HPDE6-E6E7 (cell line): ENCODE data around the gene RNF138.
"Not testable (repeated sequence)": the region's sequence is repeated elsewhere in the genome, so short reads cannot be mapped to it uniquely, and the experiment has no call there.

Source experiments
- DNase-seq: peaks from one replicate; pipeline ENCODE4 v3.0.0; 2011; ENCODE audit warnings: missing footprints; ENCODE audit errors: extremely low spot score

The RNF138 gene

DNA sequence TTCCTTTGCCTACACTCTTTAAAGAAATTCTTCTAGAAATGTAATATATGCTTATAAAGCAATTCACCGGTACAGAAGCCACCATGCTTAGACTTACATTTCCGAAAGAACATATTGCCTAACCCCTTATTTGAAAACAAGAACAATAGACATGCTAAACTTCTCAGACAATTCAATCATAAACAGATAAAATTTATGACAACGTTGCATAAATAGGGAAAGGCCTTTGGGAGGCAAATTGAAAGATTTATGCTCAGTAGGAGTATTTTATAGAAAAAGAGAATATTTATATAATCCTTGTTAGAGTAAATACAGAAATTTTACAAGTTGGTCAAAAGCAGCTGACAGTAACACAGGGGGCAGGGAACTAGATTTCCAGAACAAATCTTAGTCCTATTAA lies 82.0 kb downstream of the RNF138 start:
- no peak for DNase-seq

- no peak for DNase-seq
These were observed 83.0 kb downstream of the RNF138 start for GRCh38 chr18:32174719-32175118.

- DNase-seq = no peak
These were observed 83.6 kb downstream of the RNF138 start for GRCh38 chr18:32175265-32175664.

DNA sequence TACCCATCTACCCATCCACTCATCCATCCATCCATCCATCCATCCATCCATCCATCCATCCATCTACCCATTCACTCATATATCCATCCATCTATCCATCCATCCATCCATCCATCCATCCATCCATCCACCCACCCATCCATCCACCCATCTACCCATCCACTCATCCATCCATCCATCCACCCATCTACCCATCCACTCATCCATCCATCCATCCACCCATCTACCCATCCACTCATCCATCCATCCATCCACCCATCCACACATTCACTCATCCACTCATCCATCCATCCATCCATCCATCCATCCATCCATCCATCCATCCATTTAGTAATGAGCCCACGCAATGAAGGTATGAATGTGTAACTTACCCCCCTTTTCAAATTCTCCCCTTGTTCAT lies 85.1 kb downstream of the RNF138 start:
- DNase-seq = not testable (repeated sequence)

GRCh38 chr18:32177530-32177929 lies 85.9 kb downstream of the RNF138 start:
- DNase-seq = no peak
